HG02870 (cell line): ENCODE results near the gene PRPH.
"Not testable (repeated sequence)": the region's sequence is repeated elsewhere in the genome, so short reads cannot be mapped to it uniquely, and the experiment has no call there.

Experiments used
- ATAC-seq: cut with Tn5 transposase; IDR thresholded peaks from one replicate; pipeline ENCODE4 v1.9.1; 2021; ENCODE audit warnings: mild to moderate bottlenecking, moderate library complexity; ENCODE audit not compliant: unreplicated experiment

Gene PRPH

DNA sequence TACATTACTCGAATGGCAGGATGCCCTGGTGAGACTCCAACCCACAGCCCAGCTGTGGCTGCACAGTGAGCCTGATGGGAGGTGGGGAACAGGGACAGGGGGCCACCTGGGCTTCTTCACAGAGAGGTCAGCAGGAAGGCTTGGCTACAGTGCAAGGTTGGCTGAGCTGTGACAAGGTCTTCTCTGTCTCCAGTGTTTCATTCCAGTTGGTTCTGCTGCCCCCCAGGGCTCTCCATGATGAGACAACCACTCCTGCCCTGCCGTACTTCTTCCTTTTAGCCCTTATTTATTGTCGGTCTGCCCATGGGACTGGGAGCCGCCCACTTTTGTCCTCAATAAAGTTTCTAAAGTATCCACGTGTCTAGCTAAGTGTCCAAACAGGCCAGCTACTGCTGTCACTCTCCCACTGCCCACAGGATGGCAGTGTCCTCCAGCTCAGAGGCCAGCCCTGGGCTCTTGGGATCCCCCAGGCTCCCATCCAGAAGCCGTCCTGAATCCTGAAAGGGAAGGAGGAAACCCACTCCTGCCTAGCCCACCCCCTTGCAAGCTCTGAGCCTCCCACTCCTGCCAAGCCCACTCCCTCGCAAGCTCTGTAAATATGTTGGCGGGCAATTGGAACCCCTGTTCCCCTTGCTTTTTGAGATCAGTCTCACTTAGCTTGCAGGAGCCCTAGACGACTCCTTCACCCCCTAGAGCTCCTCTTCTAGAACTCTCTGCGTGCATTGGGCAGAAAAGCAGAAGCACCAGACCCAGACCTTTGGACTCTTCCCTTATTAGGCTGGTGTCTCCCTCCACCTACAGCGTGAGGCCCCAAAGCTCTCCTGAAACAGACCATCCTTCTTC, 36.7 kb downstream of the PRPH start:
- no peak for ATAC-seq

DNA sequence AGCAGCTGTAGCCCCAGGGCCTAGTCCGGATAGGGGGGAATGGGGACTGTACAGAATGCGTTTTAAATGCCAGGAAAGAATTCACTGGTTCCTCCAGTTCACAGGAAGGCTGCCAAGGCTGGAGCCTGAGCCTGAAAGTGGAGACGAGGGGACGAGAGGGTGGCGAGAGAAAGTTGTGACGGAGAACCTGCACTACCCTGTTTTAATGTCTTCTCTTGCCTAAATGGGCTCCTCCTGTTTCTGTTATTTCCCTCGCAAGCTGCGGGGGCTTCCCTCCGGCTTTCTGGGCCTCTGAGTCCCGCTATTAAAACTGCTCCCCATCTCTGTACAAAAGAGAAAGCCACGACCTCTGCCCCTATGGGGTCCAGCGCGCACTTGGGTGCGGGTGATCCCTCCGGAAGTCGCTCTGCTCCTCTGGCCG, 37.5 kb downstream of the PRPH start:
- ATAC-seq: no peak

DNA sequence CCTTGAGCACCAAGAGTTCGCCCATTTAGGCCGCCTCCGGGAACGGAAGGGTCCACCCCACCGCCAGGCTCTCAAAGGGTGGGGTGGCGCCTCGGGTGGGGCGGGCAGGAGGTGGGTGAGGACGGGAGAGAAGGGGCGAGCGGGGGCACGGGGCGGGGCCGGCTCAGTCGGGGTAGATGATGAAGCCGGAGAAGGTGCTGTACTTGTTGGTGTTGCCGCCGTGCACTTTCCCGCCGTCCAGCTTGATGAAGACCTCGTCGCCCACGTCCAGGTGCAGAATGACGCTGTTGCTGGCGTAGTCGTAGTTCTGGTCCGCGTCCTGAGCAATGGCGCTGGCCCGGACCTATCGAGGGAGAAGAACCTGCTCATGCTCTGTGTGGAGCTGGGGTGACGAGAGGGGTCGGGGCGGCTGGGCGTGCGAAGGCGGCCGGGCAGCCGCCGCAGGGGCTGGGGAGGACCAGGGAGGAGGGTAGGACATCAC, 38.0 kb downstream of the PRPH start:
- ATAC-seq: no peak

DNA sequence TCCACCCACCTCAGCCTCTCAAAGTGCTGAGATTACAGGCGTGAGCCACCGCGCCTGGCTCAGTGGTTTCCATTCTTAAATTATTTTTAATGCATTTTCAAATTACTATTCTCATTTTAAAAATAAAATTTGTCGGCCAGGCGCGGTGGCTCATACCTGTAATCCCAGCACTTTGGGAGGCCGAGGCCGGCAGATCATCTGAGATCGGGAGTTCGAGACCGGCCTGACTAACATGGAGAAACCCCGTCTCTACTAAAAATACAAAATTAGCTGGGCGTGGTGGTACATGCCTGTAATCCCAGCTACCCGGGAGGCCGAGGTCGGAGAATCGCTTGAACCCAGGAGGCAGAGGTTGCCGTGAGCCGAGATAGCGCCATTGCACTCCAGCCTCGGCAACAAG, 38.8 kb downstream of the PRPH start:
- not testable (repeated sequence) for ATAC-seq

DNA sequence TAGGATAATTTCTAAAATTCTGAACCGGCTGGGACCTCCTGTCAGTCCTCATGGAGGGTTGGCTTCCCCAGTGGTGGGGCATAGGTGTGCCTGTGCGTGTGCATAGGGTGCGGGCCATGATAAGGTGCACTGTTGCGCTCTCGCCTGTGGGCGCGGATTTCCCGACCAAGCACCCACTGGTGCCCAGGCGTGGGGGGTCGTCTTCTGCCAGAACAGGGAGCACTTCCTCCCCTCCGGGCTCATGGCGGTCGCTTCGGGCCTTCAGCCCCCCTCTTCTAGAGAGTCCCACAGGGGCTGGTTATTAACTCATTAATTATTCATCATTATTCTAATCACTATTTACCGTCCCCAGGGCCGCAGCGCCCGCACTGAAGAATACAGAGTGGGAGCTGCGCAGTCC, 39.3 kb downstream of the PRPH start:
- ATAC-seq: no peak

DNA sequence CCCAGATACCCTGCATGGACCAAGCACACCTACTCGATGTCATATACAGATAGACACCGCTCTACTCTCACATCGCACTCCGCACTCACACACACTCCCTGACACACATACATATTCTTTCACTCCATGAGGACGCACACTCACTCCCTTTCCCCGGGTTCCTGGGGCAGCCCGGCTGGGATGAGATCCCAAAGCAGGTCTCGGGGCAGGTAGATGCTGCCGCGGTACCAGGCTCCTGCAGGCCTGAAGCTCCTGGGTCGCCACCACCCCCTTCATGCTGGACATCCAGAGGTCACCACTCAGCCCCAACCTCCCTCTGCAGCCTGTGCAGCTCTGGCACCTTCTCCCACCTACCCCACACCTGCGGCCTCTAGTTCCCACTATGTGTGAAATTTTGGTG, 39.7 kb downstream of the PRPH start:
- ATAC-seq: no peak

DNA sequence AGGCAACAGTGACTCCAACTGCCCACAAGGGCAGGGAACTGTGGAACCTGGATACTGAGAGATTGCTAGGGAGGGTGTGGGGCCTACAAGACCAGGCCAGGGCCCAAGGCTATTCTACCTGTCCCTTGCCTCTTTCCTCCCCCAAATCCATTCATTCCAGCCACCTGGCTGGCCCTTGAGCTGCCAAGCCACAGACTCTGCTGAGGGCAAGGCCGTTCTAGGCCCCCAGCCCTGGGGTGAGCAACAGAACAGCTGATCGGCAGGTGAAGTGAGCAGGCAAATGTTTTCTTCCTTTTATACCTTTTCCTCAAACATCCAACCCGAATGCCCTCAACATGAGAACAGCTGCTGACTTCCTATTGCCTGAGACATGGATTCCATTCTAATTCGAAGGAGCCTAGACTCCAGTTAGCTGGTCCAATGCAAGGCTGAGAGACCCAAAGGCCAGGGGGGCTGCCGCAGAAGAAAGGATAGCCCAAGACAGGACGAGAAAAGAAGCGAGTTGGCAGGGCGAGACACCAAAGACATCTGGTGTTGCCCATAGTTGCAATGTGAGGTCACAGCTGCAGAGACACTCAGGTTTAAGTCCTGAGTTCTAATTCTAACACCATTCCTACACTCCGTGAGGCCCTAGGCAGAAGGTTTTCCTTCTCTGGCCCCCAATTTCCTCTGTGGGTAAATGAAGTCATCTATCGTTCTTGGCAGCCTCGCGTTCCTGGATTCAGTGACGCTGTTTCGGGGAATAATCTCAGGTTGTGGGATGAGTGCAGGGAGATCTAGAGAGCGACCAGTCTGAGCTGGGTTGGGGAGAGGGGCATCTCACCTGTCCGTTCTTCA, 40.4 kb downstream of the PRPH start:
- ATAC-seq: no peak

DNA sequence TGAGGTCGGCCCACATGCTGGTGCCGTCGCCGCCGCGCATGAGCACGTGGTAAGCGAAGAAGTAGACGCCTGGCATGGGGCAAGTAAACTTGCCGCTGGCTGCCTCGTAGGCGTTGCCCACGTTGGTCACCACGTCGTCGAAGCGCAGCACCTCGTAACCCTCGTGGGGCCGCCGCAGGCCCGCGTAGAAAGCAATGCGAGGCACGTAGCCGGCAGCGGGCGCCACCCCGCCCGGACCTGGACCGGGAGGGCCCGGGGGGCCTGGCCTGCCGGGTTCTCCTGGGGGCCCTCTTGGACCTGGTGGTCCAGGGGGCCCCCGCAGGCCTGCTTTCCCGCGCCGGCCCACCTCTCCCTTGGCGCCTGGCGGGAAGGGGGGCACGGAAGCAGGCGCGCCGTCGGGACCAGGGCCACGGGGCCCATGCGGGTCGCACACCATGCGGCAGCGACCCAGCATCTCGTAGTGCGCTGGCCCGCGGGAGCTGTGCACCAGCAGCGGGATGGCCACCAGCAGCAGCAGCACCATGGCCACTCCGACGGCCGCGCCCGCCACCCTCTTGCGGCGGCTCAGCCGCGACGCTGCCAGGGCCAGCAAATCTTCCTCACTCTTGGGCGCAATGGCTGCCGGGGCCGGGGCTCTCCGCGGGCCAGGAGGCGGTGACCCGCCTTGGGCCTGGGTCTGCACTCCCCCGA, 41.2 kb downstream of the PRPH start:
- no peak for ATAC-seq

DNA sequence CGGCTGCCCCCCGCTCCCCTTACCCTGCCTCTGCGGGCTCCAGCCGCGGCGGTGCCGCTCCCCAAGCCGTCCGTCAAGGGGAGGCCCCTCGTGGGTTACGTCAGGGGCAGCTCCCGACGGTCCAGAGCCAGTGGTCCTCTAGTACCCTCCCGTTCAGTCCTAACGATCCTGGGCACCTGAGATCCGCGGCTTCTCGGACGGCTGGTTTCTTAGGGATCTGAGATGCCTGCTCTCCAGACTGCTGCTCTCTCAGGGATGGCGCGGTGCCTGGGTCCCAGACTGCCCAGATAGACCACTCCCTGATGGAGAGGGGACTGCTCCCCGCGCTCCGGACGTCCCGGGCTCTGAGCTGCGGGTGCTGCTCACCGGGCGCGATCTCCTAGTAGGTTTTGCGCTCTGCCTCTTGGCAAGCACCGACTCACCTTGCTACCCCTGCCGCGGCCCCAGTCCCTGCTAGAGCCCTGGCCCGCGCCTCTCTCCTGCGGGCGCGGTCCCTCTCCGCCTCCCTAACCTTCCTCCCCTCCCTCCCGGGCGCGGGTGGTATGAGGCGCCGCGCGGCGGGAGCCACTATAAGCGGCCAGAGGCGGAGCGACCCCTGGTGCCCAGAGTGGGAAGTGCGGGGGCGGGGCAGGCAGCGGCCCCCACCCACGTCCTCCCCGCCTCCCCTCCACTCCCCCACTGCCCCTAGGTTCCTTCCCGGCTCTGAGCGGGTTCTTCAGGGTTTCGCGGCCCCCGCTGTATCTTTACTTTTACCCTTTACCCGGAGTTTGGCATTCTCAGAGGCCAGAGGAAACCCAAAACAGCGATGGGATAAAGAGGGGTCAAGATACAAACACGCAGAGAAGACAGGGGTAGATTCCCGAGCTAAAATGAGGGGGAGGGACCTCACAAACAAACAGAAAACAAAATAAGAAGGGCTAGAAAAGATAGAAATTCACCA, 42.0 kb downstream of the PRPH start, which contains the start of gene C1QL4:
Gene C1QL4 (minus strand): TSS at position 544 of the 940 bp plus-strand sequence. CDS start 711 bp downstream, outside the sequence.
- peak; percentile 66 for ATAC-seq

DNA sequence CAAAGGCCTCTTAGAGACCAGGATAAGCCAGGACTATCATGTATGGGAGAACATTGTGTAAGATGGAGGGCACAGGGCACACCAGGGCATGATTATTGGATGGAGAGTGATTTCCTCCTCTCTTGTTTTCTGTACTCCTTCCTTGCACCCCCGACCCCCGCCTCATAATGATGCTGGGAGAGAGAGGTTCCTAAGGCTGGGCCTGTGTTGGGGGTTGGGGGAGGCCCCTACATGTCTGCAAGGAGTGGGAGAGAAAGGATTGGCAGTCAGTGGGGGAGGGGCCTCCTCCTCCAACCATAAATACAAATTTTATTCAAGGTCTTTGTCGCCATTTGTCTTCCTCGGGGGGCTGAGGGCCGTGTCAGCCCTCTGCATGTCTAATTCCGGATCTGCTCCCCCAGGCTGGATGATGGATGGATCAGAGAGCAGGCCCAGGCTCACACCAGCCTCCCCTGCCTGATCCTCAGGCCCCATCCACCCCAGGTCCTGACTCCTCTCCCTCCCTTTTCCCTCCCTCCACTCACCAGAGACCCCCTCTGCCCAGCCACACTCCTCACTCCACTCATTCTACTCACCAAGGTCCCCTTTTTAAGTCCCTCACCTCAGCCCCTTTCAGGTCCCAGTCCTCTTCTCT, 44.0 kb downstream of the PRPH start:
- ATAC-seq: no peak

DNA sequence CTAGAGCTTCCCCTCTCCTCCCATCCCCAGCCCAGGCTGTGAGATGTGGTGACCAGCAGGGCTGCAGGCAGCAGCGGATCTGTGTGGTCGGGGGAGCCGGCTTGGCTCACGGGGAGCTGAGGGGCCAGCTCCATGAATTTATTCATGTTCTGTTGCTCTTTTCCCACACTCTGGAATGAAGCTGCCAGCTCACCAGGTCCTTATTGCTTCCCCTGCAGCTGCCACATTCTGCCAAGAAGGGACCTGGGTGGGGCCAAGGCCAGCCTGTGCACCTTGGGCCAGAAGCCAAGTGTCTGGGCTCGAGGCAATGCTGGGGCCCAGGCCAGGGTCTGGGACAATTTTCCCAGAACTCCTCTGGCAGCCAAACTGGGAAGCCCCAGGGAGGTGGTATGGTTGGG, 44.5 kb downstream of the PRPH start:
- no peak for ATAC-seq

DNA sequence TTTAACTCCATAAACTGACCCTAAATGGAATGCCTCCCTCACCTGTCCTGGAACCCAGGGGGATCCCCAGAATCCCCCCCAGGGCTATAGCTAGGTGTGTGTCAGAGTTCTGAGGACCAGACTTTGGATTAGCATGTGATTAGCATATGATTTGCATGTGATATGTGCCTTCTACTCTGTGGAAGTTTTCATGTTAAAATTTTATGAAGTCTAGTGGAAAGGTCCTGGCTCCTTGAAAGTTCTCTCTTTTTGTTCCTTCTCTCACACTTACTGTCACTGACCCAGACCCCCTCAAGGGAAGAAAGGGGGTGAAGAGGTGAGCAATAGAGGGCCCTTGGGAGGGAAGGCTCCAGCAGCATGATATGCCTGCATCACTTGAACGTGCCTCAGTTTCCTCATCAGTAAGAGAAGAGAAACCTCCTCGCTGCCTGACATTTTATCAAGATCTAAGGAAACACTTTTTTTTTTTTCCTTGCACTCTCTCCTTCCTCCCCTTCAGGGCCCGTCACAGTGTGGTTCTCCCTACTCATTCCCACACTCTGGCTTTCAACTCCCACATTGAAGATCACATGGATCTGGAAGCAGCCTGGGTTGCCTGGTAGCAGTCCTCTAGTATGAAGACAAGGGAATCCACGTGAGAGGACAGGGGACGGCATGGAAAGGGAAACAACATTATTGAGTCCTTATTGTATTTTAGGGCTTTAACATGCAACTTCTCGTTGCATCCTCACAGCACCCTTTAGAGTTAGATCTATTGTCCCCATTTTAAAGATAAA, 45.3 kb downstream of the PRPH start:
- no peak for ATAC-seq

DNA sequence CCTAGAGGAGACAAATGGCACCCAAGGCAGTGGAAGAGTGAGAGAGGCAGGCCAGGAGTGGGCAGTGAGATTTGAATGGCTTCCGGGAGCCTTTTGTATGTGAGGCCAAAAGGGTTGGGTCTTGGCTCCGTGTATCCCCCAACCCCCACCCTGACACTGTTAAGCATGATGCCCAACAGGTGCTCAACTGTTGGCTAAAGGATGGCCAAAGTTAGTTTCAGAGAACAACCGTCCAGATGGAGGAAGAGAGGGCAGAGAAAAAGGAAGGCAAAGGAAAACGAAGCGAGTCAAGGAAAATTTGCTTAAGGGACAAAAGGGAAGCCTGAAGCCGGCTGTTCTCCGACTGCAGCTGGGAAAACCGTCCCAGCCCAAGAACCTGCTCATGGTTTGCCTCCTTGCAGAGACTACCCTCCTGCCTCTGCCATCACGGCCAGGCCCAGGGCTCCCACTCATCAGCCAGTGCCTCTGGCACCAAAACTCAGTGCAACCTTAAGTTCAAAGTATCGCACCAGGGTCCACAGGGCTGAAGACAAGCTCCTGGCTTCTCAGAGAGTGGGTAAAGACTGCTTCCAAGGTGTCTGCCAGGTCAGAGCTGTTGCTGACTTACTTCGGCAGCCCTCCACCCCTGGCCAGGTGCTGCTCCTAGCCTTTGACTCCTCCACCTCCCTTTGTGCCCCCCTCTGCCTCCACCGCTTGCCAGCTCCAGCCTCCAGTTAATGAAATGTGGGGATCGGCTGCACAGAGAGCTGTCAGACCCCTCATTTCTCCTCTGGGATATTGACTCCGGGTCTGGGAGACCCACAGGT, 46.2 kb downstream of the PRPH start:
- ATAC-seq: no peak

DNA sequence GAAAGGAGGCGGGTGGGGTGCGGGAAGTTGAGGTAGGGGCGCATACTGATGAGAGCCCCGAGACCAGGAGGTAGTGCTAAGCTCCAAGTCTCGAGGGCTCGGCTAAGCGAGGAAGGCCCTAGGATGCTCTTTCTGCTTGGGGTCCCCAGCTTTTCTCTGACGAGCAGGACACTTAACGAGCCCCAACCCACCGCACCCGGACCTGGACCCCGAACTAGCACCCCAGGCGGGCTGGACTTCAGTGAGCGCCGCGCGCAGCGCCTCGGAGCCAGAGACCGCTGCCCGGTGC, 46.8 kb downstream of the PRPH start:
- no peak for ATAC-seq

DNA sequence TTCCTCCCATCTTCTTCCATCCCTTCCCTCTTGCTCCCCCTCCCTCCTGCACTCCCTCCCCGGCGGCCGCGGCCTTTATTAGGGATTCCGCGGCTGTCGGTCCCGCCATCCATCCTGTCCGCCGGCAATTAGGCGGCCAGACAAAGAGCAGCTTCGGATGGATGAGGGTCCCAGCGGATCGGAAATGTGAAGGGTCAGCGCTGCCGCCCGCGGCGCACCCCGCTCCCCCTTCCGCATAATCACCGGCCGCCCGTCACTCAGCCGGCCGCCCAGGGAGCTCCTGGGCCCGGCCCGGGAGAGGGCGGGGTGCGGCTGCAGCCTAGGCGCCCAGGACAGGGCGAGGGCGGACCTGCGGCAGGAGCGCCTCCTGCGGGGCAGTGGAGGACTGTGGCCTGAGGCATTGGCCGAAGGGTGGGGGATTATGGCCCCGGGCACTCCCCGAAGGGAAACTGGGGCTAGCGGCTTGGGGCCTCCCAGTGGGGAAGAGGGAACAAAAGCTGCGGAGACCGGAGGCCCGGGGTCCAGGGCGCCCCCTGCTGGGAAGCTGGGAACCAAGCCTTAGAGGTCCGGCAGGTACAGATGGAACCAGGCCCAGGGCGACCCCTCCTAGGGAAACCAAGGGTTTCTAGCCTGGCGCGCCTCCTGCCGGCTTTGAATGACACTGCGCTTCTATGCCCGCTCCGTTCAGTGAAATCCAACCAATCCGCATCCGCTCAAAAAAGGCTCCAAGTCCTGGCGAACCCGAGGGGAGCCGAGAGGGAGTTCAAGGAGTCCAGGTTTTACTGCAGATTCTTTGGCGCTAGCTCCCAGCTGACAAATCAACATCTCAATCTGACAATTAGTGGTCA, 47.3 kb downstream of the PRPH start:
- ATAC-seq: peak; percentile 64

DNA sequence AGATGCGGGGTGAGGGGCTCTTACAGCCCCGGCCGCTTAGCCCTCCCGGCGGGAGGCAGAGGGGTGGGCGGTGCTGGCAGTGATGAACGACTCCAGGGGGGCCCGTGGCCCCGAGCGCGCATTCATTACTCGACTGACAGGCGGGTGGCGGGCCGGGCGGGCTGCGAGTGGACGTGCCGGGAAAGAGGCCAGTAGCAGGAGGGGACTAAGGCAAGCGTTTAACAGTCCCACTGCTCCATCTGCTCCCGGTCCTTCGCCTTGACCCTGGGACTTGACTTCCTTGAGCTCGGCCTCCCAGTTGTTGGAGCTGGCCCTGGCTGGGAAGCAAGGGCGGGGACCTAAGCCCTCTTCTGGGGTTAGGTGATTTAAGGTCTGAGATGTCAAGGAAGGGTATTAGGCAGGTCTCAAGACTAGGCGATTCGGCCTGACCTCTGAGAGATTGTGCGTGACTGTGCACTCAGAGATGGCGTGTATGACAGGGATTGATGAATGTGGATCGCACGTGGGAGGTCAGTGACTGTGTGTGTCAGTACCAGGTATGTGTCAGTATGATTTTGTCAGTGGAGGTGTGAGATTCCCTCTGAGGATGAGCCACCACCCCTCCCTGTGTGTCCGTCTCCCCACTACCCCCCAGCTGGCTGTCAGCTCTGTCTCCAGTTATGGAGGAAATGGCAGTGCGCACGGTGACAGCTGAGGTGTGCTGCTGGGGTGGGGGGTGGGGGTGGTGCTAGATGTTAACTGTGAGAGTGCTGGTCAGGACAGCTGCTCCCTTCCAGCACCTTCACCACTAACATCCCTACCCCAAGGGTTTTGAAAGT, 48.2 kb downstream of the PRPH start:
- no peak for ATAC-seq
